ENCODE results near the gene KRT79. TPM values are rescaled to one million over a fixed set of nuclear protein-coding genes. Genes with fewer than 3 reads are reported as not detected.

Gene KRT79
- total and polyA plus RNA-seq, 9 of the 15 experiments (the other 6 are each of a cell fraction or from before 2014, with no cell fraction given) = 0.03 to 2.3 (median 0.23) TPM; not detected in 2

- TF ChIP-seq MGA (IDR thresholded peaks at IDR 0.05) = peak; percentile 77
- no peak for TF ChIP-seq CBX1 (IDR thresholded peaks at IDR 0.05; ENCODE audit: low read depth)
- no peak for TF ChIP-seq THAP12 (CRISPR knock-in tag; IDR thresholded peaks at IDR 0.05)
- no peak for TF ChIP-seq NFIX (CRISPR knock-in tag; IDR thresholded peaks at IDR 0.05; ENCODE audit: low read depth)
- no peak for TF ChIP-seq ZBTB34 (CRISPR knock-in tag; IDR thresholded peaks at IDR 0.05)
- peak; percentile 74; the same call in 1 of the 2 replicates for TF ChIP-seq KLF16 (IDR thresholded peaks at IDR 0.05)
- no peak for TF ChIP-seq DNMT1 (IDR thresholded peaks at IDR 0.05)
- no peak for TF ChIP-seq MITF (IDR thresholded peaks at IDR 0.05)
- no peak for TF ChIP-seq BRCA1 (IDR thresholded peaks at IDR 0.05)
- TF ChIP-seq BRCA1 (CRISPR knock-in tag; IDR thresholded peaks at IDR 0.05) = no peak
- TF ChIP-seq KDM2B (CRISPR knock-in tag; IDR thresholded peaks at IDR 0.05) = no peak
Measured at GRCh38 chr12:52789637-52790426, 44.3 kb downstream of the KRT79 start (continued).

Data from K562 (cell line).